WI38 (cell line): Measurements from ENCODE around the gene EIF5A2.

ENCODE experiments used
- H3K4me3 ChIP-seq: 2 replicates; pipeline ENCODE4 v1.5.1; 2011; ENCODE audit warnings: low read depth, mild to moderate bottlenecking, control low read depth, low read length
- CTCF ChIP-seq: IDR thresholded peaks from 2 replicates; pipeline ENCODE4 v1.5.1; 2012; ENCODE audit warnings: low read depth, mild to moderate bottlenecking, control low read depth, low read length

The EIF5A2 gene

DNA sequence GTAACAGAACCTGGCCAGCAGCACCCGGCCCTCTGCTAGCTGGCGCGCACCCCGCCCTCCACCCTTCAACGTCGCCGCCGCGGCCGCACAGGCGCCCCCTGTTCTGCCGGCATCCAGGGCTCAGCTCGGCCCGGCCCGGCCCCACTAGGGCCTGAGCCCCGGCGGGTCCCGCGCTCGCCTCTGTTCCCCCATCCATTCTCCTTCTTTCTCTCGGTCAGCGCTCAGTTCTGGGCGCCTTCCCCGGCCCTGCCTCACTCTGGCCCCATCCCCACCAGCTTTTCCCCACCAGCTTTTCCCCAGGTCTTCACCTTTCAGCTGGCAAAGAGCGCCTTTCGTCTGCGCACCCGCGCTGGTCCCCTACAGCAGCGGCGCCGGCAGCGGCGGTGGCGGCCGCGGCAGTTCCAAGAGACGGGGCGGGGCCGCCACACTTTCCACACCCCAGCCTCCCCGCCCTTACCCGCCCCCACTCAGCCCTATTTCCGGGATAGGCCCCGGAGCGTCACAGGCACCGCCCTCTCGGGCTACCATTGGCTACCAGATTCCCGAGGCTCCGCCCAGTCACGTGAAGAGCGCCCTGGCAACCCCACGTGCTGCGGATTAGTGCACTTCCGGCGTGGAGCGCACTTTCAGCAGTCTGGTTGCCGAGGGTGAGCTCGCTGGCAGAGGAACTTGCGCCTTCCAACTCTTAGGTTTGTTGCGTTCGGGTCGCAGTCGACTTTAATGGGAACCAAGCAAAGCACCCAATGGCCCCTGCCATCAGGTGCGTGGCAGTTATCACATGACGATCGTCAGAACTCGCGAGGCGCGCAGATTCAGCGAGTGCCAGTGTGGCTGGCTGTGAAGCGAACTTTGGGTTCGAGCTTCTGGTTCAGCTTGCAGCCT lies at the start of gene EIF5A2:
Gene EIF5A2, minus strand, starts transcription at position 403 of the 882 bp plus-strand sequence. CDS start 831 bp downstream, outside the sequence.
- TF ChIP-seq CTCF: no peak
- H3K4me3 ChIP-seq: peak within 1 kb of the TSS; percentile 81

DNA sequence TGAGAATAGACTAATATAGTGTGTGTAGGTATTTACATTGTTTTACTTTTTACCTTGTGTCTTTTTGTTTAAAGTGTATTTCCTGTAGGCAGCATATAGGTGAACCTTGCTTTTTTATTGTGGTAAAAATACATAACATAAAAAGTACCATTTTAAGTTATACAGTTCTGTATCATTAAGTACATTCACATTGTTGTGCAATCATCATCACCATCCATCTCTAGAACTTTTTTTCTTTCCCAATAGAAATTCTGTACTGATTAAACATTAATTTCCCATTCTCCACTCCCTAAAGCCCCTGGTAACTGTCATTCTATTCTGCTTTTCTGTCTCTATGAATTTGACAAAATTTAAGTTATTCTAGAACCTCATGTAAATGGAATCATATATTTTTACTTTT lies 48.2 kb upstream of the EIF5A2 start:
- H3K4me3 ChIP-seq: no peak overlapping the region
- TF ChIP-seq CTCF: no peak

DNA sequence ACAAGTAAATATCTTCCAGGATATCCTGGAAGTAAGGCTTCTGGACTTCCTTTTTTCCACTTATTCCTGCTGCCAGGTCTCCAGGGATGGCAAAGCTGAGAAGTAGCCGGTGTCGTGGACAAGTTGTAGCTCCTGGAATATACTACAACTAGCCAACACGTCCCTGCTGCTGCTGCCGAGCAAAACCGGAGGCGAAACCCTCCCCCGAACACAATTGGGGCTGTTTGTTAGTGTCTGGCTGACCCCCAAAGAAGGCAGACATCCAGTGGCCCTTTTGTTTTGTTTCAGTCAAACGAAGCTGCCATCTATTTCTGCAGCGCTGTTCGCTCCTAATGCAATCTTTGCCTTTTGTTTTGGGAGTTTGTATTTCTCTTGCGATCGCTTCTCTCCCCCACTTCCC lies 45.3 kb upstream of the EIF5A2 start:
- TF ChIP-seq CTCF: no peak
- no peak overlapping the region for H3K4me3 ChIP-seq

- no peak for TF ChIP-seq CTCF
- no peak overlapping the region for H3K4me3 ChIP-seq
Observed at GRCh38 chr3:170953229-170953628, 44.8 kb upstream of the EIF5A2 start.

- H3K4me3 ChIP-seq: no peak overlapping the region
- TF ChIP-seq CTCF: no peak
Observed at GRCh38 chr3:170949211-170949610, 40.8 kb upstream of the EIF5A2 start.

- H3K4me3 ChIP-seq: no peak overlapping the region
- no peak for TF ChIP-seq CTCF
Observed at GRCh38 chr3:170947018-170947769, 38.8 kb upstream of the EIF5A2 start.

DNA sequence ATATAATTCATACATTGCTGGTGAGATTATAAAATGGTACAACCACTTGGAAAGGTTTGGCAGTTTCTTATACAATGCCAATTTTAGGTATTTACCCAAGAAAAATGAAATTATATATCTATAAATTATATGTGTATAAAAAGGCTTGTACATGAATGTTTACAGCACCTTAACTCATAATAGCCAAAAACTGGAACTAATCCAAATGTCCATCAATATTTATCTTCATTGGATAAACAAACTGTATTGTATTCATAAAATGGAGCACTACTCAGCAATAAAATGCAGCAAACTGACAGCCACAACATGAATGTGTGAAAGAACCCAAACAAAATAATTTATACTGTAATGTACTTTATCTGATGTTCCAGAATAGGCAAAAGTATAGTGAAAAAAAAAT lies 33.6 kb upstream of the EIF5A2 start:
- H3K4me3 ChIP-seq: no peak overlapping the region
- no peak for TF ChIP-seq CTCF
